OCI-LY1 (cell line): ENCODE data around the gene GRID2.

Experiments used
- H2AFZ ChIP-seq: fragments of 200-600 bp; sonication (generic), shearing (Covaris generic); 2 replicates; pipeline ENCODE4 v1.6.0; 2014; ENCODE audit warnings: antibody characterized with exemption, mild to moderate bottlenecking, low read length
- H3F3A ChIP-seq: fragments of 200-600 bp; sonication (generic), shearing (Covaris generic); 2 replicates; pipeline ENCODE4 v1.6.0; 2014; ENCODE audit warnings: mild to moderate bottlenecking, antibody characterized with exemption, low read length, moderate library complexity; ENCODE audit not compliant: insufficient read depth
- H3K27ac ChIP-seq: fragments of 200-600 bp; sonication (generic); 2 replicates; pipeline ENCODE4 v1.5.1; 2014; ENCODE audit warnings: low read length, mixed run types, mild to moderate bottlenecking, low read depth; ENCODE audit not compliant: poor library complexity, severe bottlenecking
- H3K27me3 ChIP-seq: fragments of 200-600 bp; sonication (generic); 2 replicates; pipeline ENCODE4 v1.6.0; 2014; ENCODE audit warnings: antibody characterized with exemption, mild to moderate bottlenecking, low read length, moderate library complexity; ENCODE audit not compliant: insufficient read depth
- H3K36me3 ChIP-seq: fragments of 200-600 bp; sonication (generic); 2 replicates; pipeline ENCODE4 v1.6.1; 2014; ENCODE audit warnings: mild to moderate bottlenecking, antibody characterized with exemption, low read length, moderate library complexity, mixed read lengths; ENCODE audit not compliant: insufficient read depth
- H3K4me1 ChIP-seq: fragments of 200-600 bp; sonication (generic); 2 replicates; pipeline ENCODE4 v1.5.1; 2014; ENCODE audit warnings: mild to moderate bottlenecking, low read length, moderate library complexity; ENCODE audit not compliant: insufficient read depth, severe bottlenecking
- H3K4me2 ChIP-seq: fragments of 200-600 bp; sonication (generic), shearing (Covaris generic); 2 replicates; pipeline ENCODE4 v1.6.1; 2014; ENCODE audit warnings: low read length
- H3K4me3 ChIP-seq: fragments of 200-600 bp; sonication (generic); 2 replicates; pipeline ENCODE4 v1.5.1; 2014; ENCODE audit warnings: low read length, low read depth, mild to moderate bottlenecking, mixed read lengths; ENCODE audit not compliant: poor library complexity, severe bottlenecking
- H3K79me2 ChIP-seq: fragments of 200-600 bp; shearing (Covaris generic); 2 replicates; pipeline ENCODE4 v1.6.1; 2016; ENCODE audit warnings: mixed run types, low read length, mixed read lengths; ENCODE audit not compliant: insufficient read depth
- H3K9ac ChIP-seq: fragments of 200-600 bp; sonication (generic), shearing (Covaris generic); 2 replicates; pipeline ENCODE4 v1.6.1; 2014; ENCODE audit warnings: mild to moderate bottlenecking, low read length, mixed read lengths
- H3K9me2 ChIP-seq: fragments of 200-600 bp; sonication (generic), shearing (Covaris generic); 2 replicates; pipeline ENCODE4 v1.6.1; 2014; ENCODE audit warnings: low read depth, mild to moderate bottlenecking, low read length, mixed read lengths
- H3K9me3 ChIP-seq: fragments of 200-600 bp; shearing (Covaris generic); 2 replicates; pipeline ENCODE4 v1.6.1; 2014; ENCODE audit warnings: low read length, mixed read lengths
- H4K20me1 ChIP-seq: fragments of 200-600 bp; sonication (generic), shearing (Covaris generic); 2 replicates; pipeline ENCODE4 v1.6.0; 2016; ENCODE audit warnings: mild to moderate bottlenecking, low read length; ENCODE audit not compliant: insufficient read depth
- CTCF ChIP-seq: fragments of 200-600 bp; sonication (generic), shearing (Covaris generic); IDR thresholded peaks from 2 replicates; pipeline ENCODE4 v1.5.1; 2017; ENCODE audit warnings: mild to moderate bottlenecking, antibody characterized with exemption, low read length, moderate library complexity, mixed read lengths
- EZH2 ChIP-seq: fragments of 200-600 bp; sonication (generic), shearing (Covaris generic); IDR thresholded peaks from 2 replicates; pipeline ENCODE4 v1.8.0; 2017; ENCODE audit warnings: borderline replicate concordance, mixed run types, mild to moderate bottlenecking, antibody characterized with exemption, low read length, moderate library complexity, mixed read lengths

Gene GRID2

GRCh38 chr4:92506933-92507332, 203.2 kb downstream of the GRID2 start:
- H3K27me3 ChIP-seq: no peaks in the 10 kb centered on the region
- H3K27ac ChIP-seq: no peak overlapping the region
- H4K20me1 ChIP-seq: no peaks in the 10 kb centered on the region
- H3K36me3 ChIP-seq: no peaks in the 10 kb centered on the region
- no peaks in the 10 kb centered on the region for H3K79me2 ChIP-seq
- no peak overlapping the region for H3K4me3 ChIP-seq
- H3K9me2 ChIP-seq: no peaks in the 10 kb centered on the region
- H3K9ac ChIP-seq: no peak overlapping the region
- H3F3A ChIP-seq: no peaks in the 10 kb centered on the region
- H3K4me2 ChIP-seq: no peak overlapping the region
- no peak overlapping the region for H2AFZ ChIP-seq
- TF ChIP-seq CTCF (no peak), EZH2 (no peak)
- no peaks in the 10 kb centered on the region for H3K4me1 ChIP-seq
- no peaks in the 10 kb centered on the region for H3K9me3 ChIP-seq

- Histone ChIP-seq H3K9me3 (no peaks in the 10 kb centered on the region), H3K4me1 (no peaks in the 10 kb centered on the region), H3F3A (no peaks in the 10 kb centered on the region), H3K27ac (no peak overlapping the region), H3K79me2 (no peaks in the 10 kb centered on the region), H2AFZ (no peak overlapping the region), H3K4me2 (no peak overlapping the region), H3K36me3 (no peaks in the 10 kb centered on the region), H3K27me3 (no peaks in the 10 kb centered on the region), H3K9ac (no peak overlapping the region), H3K9me2 (no peaks in the 10 kb centered on the region), H3K4me3 (no peak overlapping the region), H4K20me1 (no peaks in the 10 kb centered on the region)
- no peak for TF ChIP-seq EZH2
- TF ChIP-seq CTCF: no peak
Measured at GRCh38 chr4:92514627-92515026, 210.9 kb downstream of the GRID2 start.

- Histone ChIP-seq H3K9me3 (no peaks in the 10 kb centered on the region), H3K79me2 (no peaks in the 10 kb centered on the region), H2AFZ (no peak overlapping the region), H3K4me2 (no peak overlapping the region), H3K36me3 (no peaks in the 10 kb centered on the region), H4K20me1 (no peaks in the 10 kb centered on the region), H3K9me2 (no peaks in the 10 kb centered on the region), H3K4me1 (no peaks in the 10 kb centered on the region), H3K4me3 (no peak overlapping the region), H3K27me3 (no peaks in the 10 kb centered on the region), H3F3A (no peaks in the 10 kb centered on the region), H3K9ac (no peak overlapping the region), H3K27ac (no peak overlapping the region)
- TF ChIP-seq EZH2 (no peak), CTCF (no peak)
Measured at GRCh38 chr4:92516450-92516849, 212.7 kb downstream of the GRID2 start.
